ENCODE measurements around the gene B3GALT6.
A peak's percentile ranks its signal among the peaks of the same experiment; 100 is the strongest.

Gene B3GALT6

DNA sequence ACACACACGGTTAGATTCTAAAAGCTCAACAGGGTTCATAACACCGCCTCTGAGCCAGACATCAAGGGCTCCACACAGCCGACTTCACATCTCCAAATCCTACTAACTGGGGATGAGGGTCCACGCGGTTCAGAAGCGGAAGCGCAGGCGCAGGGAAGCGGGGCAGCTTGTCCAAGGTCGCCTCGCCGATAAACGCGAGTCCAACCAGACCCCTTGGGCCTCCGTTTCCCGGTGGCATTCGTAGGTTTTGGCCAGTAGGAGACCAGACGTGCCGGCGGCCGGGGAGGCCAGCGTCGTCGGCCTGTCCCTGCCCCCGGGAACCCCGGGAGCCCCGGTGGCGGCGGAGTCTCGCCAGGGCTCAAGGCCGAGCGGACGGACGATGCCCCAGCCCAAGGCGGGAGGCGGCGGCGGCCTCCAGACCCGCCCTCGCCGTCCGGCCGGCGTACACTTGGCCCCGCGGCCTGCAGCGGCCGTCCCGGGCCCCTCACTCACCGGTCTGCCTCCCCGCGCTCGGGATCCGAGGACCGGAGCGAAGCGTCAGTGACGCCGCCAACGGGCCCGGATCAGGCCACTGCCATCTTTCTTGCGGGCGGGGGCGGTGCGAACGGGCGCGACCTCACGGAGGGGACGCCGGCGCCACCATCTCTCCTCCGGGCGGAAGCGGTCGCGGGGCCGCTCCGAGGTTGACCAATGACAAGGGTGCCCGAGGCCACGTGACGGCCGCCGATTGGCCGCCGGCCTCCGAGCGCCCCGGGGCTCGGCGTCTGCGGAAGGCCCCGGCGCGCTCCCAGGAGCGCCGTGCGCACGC, 433 bp upstream of the B3GALT6 start, which contains the start of gene SDF4:
Gene SDF4, minus strand, starts transcription at position 602 of the 808 bp plus-strand sequence. CDS start 3,229 bp downstream, outside the sequence.
- Histone ChIP-seq H3K9me3 (ENCODE audit: control insufficient read depth, insufficient read depth, low read length) (no peaks in the 10 kb centered on the region), H3K36me3 (ENCODE audit: control insufficient read depth, insufficient read depth, low read length) (peaks cover 16% of the 10 kb centered on the region), H3K4me1 (ENCODE audit: control insufficient read depth, insufficient read depth, low read length) (no peaks in the 10 kb centered on the region), H3K4me3 (ENCODE audit: low read depth, low read length) (peak within 1 kb of the TSS; percentile 57), H3K9ac (ENCODE audit: low read depth, low read length) (peak within 1 kb of the TSS; percentile 67), H3K27me3 (ENCODE audit: control insufficient read depth, insufficient read depth, low read length) (no peaks in the 10 kb centered on the region)

GRCh38 chr1:1232796-1233566, 944 bp downstream of the B3GALT6 start:
- Histone ChIP-seq H3K36me3 (ENCODE audit: control insufficient read depth, insufficient read depth, low read length) (peaks cover 10% of the 10 kb centered on the region), H3K4me1 (ENCODE audit: control insufficient read depth, insufficient read depth, low read length) (no peaks in the 10 kb centered on the region), H3K9ac (ENCODE audit: low read depth, low read length) (no peak overlapping the region), H3K9me3 (ENCODE audit: control insufficient read depth, insufficient read depth, low read length) (no peaks in the 10 kb centered on the region), H3K27me3 (ENCODE audit: control insufficient read depth, insufficient read depth, low read length) (no peaks in the 10 kb centered on the region), H3K4me3 (ENCODE audit: low read depth, low read length) (peak overlapping the region; percentile 37)

GRCh38 chr1:1233567-1233892, 1.5 kb downstream of the B3GALT6 start:
- Histone ChIP-seq H3K36me3 (ENCODE audit: control insufficient read depth, insufficient read depth, low read length) (peaks cover 7% of the 10 kb centered on the region), H3K27me3 (ENCODE audit: control insufficient read depth, insufficient read depth, low read length) (no peaks in the 10 kb centered on the region), H3K4me1 (ENCODE audit: control insufficient read depth, insufficient read depth, low read length) (no peaks in the 10 kb centered on the region), H3K9me3 (ENCODE audit: control insufficient read depth, insufficient read depth, low read length) (no peaks in the 10 kb centered on the region), H3K4me3 (ENCODE audit: low read depth, low read length) (no peak overlapping the region), H3K9ac (ENCODE audit: low read depth, low read length) (no peak overlapping the region)

- Histone ChIP-seq H3K9me3 (ENCODE audit: control insufficient read depth, insufficient read depth, low read length) (no peaks in the 10 kb centered on the region), H3K9ac (ENCODE audit: low read depth, low read length) (no peak overlapping the region), H3K4me1 (ENCODE audit: control insufficient read depth, insufficient read depth, low read length) (no peaks in the 10 kb centered on the region), H3K4me3 (ENCODE audit: low read depth, low read length) (no peak overlapping the region), H3K36me3 (ENCODE audit: control insufficient read depth, insufficient read depth, low read length) (peaks cover 7% of the 10 kb centered on the region), H3K27me3 (ENCODE audit: control insufficient read depth, insufficient read depth, low read length) (no peaks in the 10 kb centered on the region)
These were observed 2.3 kb downstream of the B3GALT6 start for GRCh38 chr1:1234180-1234808.

DNA sequence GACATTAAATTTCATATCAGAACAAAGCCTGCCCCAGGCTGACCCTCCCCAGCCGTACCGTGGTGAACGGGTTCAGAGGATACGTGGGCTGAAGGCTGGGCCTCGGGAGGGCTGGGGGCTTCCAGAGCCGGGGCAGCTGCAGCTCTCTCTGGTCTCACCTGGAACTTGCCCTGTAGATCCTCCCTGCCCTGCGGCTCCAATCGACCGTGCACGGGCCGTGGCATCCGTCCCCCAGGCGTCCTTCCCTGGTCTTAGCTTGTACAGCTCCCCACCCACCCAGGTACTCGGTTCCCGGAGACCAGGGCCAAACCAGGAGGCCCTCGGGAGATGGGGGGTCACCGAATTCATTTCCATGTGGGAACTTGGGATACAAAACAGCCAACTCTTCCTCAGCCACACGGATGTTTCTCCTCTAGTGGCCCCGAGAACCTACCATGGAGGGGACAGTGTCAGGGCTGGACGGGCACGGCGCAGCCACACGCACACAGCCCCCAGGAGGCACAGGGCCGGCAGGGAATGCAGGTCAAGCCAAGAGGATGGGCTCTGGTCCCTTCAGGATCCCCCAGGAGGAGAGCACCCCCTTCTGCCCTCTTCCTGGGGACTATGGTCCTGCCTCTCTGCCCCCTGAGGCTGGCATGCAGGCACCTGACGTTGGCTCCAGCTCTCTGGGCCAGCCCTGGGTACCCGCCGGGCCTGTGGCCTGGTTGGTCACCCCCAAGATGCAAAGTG, 3.1 kb downstream of the B3GALT6 start:
- Histone ChIP-seq H3K9me3 (ENCODE audit: control insufficient read depth, insufficient read depth, low read length) (no peaks in the 10 kb centered on the region), H3K9ac (ENCODE audit: low read depth, low read length) (no peak overlapping the region), H3K4me3 (ENCODE audit: low read depth, low read length) (no peak overlapping the region), H3K36me3 (ENCODE audit: control insufficient read depth, insufficient read depth, low read length) (peaks cover 5% of the 10 kb centered on the region), H3K4me1 (ENCODE audit: control insufficient read depth, insufficient read depth, low read length) (no peaks in the 10 kb centered on the region), H3K27me3 (ENCODE audit: control insufficient read depth, insufficient read depth, low read length) (no peaks in the 10 kb centered on the region)

DNA sequence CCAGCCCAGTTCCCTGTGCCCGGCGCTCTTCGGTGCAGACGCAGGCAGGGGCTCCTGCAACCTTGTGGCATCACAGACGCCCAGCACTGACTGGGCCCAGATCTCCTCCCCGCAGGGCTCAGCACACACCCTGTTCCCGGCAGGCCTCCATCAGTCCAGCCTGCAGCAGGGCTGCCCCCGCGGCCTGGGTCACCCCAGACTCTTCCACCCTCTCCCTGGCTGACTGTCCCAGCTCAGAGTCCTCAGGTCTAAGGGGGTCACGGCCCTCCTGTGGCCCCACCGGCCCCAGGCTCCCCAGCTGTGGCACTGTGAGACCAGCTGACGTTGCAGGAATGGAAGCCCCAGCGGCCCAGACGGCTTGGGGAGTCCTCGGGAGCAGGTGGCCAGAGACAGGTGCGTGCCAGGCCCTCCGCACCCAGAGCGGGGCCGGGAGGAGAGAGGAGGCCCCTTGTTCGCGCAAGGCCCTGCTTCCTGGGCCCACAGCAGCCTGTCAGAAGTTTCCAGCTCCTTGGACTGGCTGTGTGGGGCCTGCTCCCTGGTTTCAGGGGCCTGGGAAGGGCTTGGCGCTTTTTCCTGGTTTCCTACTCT, 4.2 kb downstream of the B3GALT6 start:
- H3K9ac ChIP-seq (ENCODE audit: low read depth, low read length), result no peak overlapping the region
- H3K36me3 ChIP-seq (ENCODE audit: control insufficient read depth, insufficient read depth, low read length), result peaks cover 7% of the 10 kb centered on the region
- no peaks in the 10 kb centered on the region for H3K27me3 ChIP-seq (ENCODE audit: control insufficient read depth, insufficient read depth, low read length)
- H3K4me1 ChIP-seq (ENCODE audit: control insufficient read depth, insufficient read depth, low read length), result no peaks in the 10 kb centered on the region
- no peak overlapping the region for H3K4me3 ChIP-seq (ENCODE audit: low read depth, low read length)
- H3K9me3 ChIP-seq (ENCODE audit: control insufficient read depth, insufficient read depth, low read length), result no peaks in the 10 kb centered on the region

GRCh38 chr1:1236945-1237873, 5.2 kb downstream of the B3GALT6 start:
- no peaks in the 10 kb centered on the region for H3K9me3 ChIP-seq (ENCODE audit: control insufficient read depth, insufficient read depth, low read length)
- no peak overlapping the region for H3K4me3 ChIP-seq (ENCODE audit: low read depth, low read length)
- peaks cover 7% of the 10 kb centered on the region for H3K36me3 ChIP-seq (ENCODE audit: control insufficient read depth, insufficient read depth, low read length)
- H3K4me1 ChIP-seq (ENCODE audit: control insufficient read depth, insufficient read depth, low read length), result no peaks in the 10 kb centered on the region
- H3K27me3 ChIP-seq (ENCODE audit: control insufficient read depth, insufficient read depth, low read length), result no peaks in the 10 kb centered on the region
- H3K9ac ChIP-seq (ENCODE audit: low read depth, low read length), result no peak overlapping the region

DNA sequence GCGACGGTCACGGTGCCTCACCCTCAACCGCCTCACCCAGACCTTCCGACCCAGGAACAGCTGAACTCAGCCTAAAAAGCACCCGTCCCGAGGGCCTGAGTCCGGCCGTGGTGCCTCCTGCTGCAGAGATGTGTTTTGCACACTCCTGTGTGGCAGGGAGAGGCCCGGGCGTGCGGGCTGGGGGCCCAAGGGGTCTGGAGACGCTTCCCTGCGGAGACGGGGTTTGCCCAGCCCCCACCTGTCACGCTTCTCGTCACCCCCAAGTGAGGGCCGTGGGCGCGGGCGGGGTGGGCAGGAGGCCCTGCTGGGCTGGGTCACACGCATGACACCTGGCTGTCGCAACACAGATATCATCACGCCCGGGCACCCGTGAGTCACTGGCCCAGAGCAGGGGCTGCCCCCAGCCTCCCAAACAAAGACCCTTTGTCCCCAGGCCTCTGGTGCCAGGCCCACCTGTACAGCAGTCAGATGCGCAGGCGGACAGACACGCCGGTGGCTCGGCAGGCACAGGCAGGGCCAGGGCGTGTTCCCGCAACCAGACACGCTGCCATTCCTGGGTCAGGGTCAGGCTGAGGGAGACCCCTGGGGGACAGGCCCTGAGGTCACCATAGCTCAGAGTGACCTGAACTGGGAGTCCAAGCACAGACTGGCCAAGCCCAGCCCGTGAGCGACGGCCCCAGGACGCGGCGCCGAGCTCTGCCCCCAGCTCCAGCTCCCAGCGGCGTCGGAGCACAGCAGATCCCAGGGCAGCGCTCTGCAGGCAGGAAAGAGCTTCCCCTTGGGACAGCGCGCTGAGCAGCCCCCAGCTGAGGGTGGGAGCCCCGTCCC, 6.1 kb downstream of the B3GALT6 start:
- Histone ChIP-seq H3K4me1 (ENCODE audit: control insufficient read depth, insufficient read depth, low read length) (no peaks in the 10 kb centered on the region), H3K27me3 (ENCODE audit: control insufficient read depth, insufficient read depth, low read length) (no peaks in the 10 kb centered on the region), H3K4me3 (ENCODE audit: low read depth, low read length) (no peak overlapping the region), H3K36me3 (ENCODE audit: control insufficient read depth, insufficient read depth, low read length) (peaks cover 10% of the 10 kb centered on the region), H3K9ac (ENCODE audit: low read depth, low read length) (no peak overlapping the region), H3K9me3 (ENCODE audit: control insufficient read depth, insufficient read depth, low read length) (no peaks in the 10 kb centered on the region)

GRCh38 chr1:1238702-1239178, 6.7 kb downstream of the B3GALT6 start:
- Histone ChIP-seq H3K9me3 (ENCODE audit: control insufficient read depth, insufficient read depth, low read length) (no peaks in the 10 kb centered on the region), H3K27me3 (ENCODE audit: control insufficient read depth, insufficient read depth, low read length) (no peaks in the 10 kb centered on the region), H3K4me3 (ENCODE audit: low read depth, low read length) (no peak overlapping the region), H3K36me3 (ENCODE audit: control insufficient read depth, insufficient read depth, low read length) (peaks cover 10% of the 10 kb centered on the region), H3K4me1 (ENCODE audit: control insufficient read depth, insufficient read depth, low read length) (no peaks in the 10 kb centered on the region), H3K9ac (ENCODE audit: low read depth, low read length) (no peak overlapping the region)

DNA sequence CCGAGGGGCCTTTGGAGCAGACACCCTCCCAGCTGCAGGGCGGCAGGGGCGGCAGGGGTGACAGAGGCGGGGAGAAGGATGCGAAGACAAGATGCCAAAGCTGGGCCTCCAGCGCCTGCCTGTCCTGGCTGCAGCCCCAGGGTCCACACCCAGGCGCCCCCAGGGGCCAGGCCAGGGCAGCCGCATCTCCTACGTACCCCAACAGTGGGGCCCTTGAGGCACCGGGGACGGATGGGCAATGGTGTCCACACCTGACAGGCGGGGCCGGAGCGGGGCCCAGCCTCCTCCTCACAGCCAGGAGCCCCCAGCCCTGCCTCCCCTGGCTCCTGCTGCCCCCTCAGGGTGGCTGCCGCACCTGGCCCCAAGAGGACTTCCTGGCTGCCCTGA, 7.2 kb downstream of the B3GALT6 start:
- Histone ChIP-seq H3K36me3 (ENCODE audit: control insufficient read depth, insufficient read depth, low read length) (peaks cover 10% of the 10 kb centered on the region), H3K4me3 (ENCODE audit: low read depth, low read length) (no peak overlapping the region), H3K4me1 (ENCODE audit: control insufficient read depth, insufficient read depth, low read length) (no peaks in the 10 kb centered on the region), H3K9me3 (ENCODE audit: control insufficient read depth, insufficient read depth, low read length) (no peaks in the 10 kb centered on the region), H3K9ac (ENCODE audit: low read depth, low read length) (no peak overlapping the region), H3K27me3 (ENCODE audit: control insufficient read depth, insufficient read depth, low read length) (no peaks in the 10 kb centered on the region)
